HEK293T (cell line): ENCODE measurements around the gene KCNQ5.

Experiments used
- BHLHE40 ChIP-seq: fragments of 450-650 bp; IDR thresholded peaks from 2 replicates; pipeline ENCODE4 v1.6.1; 2016; ENCODE audit warnings: mild to moderate bottlenecking, moderate library complexity, borderline replicate concordance
- CTBP1 ChIP-seq: fragments of 450-650 bp; IDR thresholded peaks from 2 replicates; pipeline ENCODE4 v1.6.1; 2016; ENCODE audit warnings: borderline replicate concordance
- ELF4 ChIP-seq: fragments of 450-650 bp; IDR thresholded peaks from 2 replicates; pipeline ENCODE4 v1.6.1; 2017; ENCODE audit warnings: antibody characterized with exemption
- FOXK2 ChIP-seq: fragments of 450-650 bp; IDR thresholded peaks from 2 replicates; pipeline ENCODE4 v1.6.1; 2016; ENCODE audit warnings: mild to moderate bottlenecking
- FOXM1 ChIP-seq: fragments of 450-650 bp; IDR thresholded peaks from 2 replicates; pipeline ENCODE4 v1.6.1; 2017; ENCODE audit warnings: mild to moderate bottlenecking, borderline replicate concordance
- L3MBTL2 ChIP-seq: fragments of 450-650 bp; conservative IDR thresholded peaks from 2 replicates; pipeline ENCODE4 v1.6.1; 2016; ENCODE audit warnings: mild to moderate bottlenecking
- LEF1 ChIP-seq: fragments of 450-650 bp; IDR thresholded peaks from 2 replicates; pipeline ENCODE4 v1.6.1; 2017; ENCODE audit warnings: mild to moderate bottlenecking, borderline replicate concordance
- NFRKB ChIP-seq: fragments of 450-650 bp; IDR thresholded peaks from 2 replicates; pipeline ENCODE4 v1.6.1; 2016; ENCODE audit warnings: mild to moderate bottlenecking, moderate library complexity
- PKNOX1 ChIP-seq: fragments of 450-650 bp; IDR thresholded peaks from 2 replicates; pipeline ENCODE4 v1.6.1; 2016
- SP1 ChIP-seq: fragments of 450-650 bp; IDR thresholded peaks from 2 replicates; pipeline ENCODE4 v1.6.1; 2017
- SUZ12 ChIP-seq: fragments of 450-650 bp; IDR thresholded peaks from 2 replicates; pipeline ENCODE4 v1.6.1; 2016; ENCODE audit warnings: mild to moderate bottlenecking
- ZNF384 ChIP-seq: fragments of 450-650 bp; IDR thresholded peaks from 2 replicates; pipeline ENCODE4 v1.6.1; 2016

- TF ChIP-seq FOXM1: no peak
- TF ChIP-seq SUZ12: no peak
- no peak for TF ChIP-seq ZNF384
- no peak for TF ChIP-seq SP1
- no peak for TF ChIP-seq NFRKB
- TF ChIP-seq CTBP1: no peak
- TF ChIP-seq BHLHE40: no peak
- TF ChIP-seq LEF1: no peak
- TF ChIP-seq ELF4: no peak
- no peak for TF ChIP-seq FOXK2
- no peak for TF ChIP-seq L3MBTL2
- peak; percentile 78 for TF ChIP-seq PKNOX1
Measured at GRCh38 chr6:73030791-73031782, 409.2 kb downstream of the KCNQ5 start.
